Lower lobe of right lung (tissue), 2 donors: Measurements from ENCODE around the gene YARS1. TPM values are rescaled to one million over a fixed set of nuclear protein-coding genes. Genes with fewer than 3 reads are reported as not detected.

Experiments
- ATAC-seq, 2 donors: fragments of 200-7000 bp; cut with Tn5 transposase; one replicate each; pipeline ENCODE4 v1.9.1; 2020 to 2022; ENCODE audit warnings: mild to moderate bottlenecking in 2 of 2, moderate library complexity in 2 of 2
- DNase-seq: peaks from one replicate; pipeline ENCODE4 v3.0.0-alpha.2; 2020
- H3K27ac ChIP-seq: fragments of 200-600 bp; one replicate; pipeline ENCODE4 v1.8.0; 2022
- H3K27me3 ChIP-seq: fragments of 200-600 bp; one replicate; pipeline ENCODE4 v1.8.0; 2022; ENCODE audit warnings: low read depth
- H3K36me3 ChIP-seq: fragments of 200-600 bp; one replicate; pipeline ENCODE4 v1.8.0; 2022; ENCODE audit warnings: mild to moderate bottlenecking
- H3K4me1 ChIP-seq: fragments of 200-600 bp; one replicate; pipeline ENCODE4 v1.8.0; 2022
- H3K4me3 ChIP-seq: fragments of 200-600 bp; one replicate; pipeline ENCODE4 v1.8.0; 2022; ENCODE audit warnings: mild to moderate bottlenecking
- H3K9me3 ChIP-seq: fragments of 200-600 bp; one replicate; pipeline ENCODE4 v1.8.0; 2022
- CTCF ChIP-seq: fragments of 200-600 bp; IDR thresholded peaks from one replicate; pipeline ENCODE4 v1.8.0; 2022; ENCODE audit warnings: antibody characterized with exemption, mild to moderate bottlenecking
- intact Hi-C: fragments of 100-400 bp; cut with DNase I; formaldehyde crosslinking; loops from one replicate; pipeline ENCODE4 v1.11.0; 2022
- total RNA-seq: library from RNA; stranded (reverse); fragmentation: NEBNext Ultra II Directional; extraction: Animal tissue kit (Norgen Biotek cat#: 25700); gene quantifications from one replicate; pipeline ENCODE4 v1.2.1, GENCODE V29; 2021
- donor health status: DM: no; HTN: yes; CAD: no; lungs with severe emphysema.

Gene YARS1
- total RNA-seq, 1 donor from 2014 or later: 96.7 TPM

GRCh38 chr1:32754317-32755097 is 62.7 kb downstream of the YARS1 start:
- DNase-seq (peak; percentile 63), ATAC-seq (peak; percentile 17 to 33)
- Histone ChIP-seq H3K4me1 (peaks cover 36% of the 10 kb centered on the region), H3K27ac (peak overlapping the region; percentile 66), H3K27me3 (no peaks in the 10 kb centered on the region), H3K36me3 (no peaks in the 10 kb centered on the region), H3K9me3 (no peaks in the 10 kb centered on the region), H3K4me3 (peak overlapping the region; percentile 64)
- no peak for TF ChIP-seq CTCF
- intact Hi-C loops: no loop called here

GRCh38 chr1:32753532-32754316 is 63.4 kb downstream of the YARS1 start:
- TF ChIP-seq CTCF: no peak
- Histone ChIP-seq H3K27me3 (no peaks in the 10 kb centered on the region), H3K36me3 (no peaks in the 10 kb centered on the region), H3K27ac (peak overlapping the region; percentile 66), H3K9me3 (no peaks in the 10 kb centered on the region), H3K4me1 (peaks cover 31% of the 10 kb centered on the region), H3K4me3 (peak overlapping the region; percentile 64)
- DNase-seq: peak; percentile 82
- intact Hi-C loops: no loop called here
- ATAC-seq: peak; percentile 89 to 94

GRCh38 chr1:32749771-32750170 is 67.4 kb downstream of the YARS1 start:
- no peak overlapping the region for H3K27ac ChIP-seq
- TF ChIP-seq CTCF: no peak
- H3K4me3 ChIP-seq: no peak overlapping the region
- no peaks in the 10 kb centered on the region for H3K27me3 ChIP-seq
- H3K4me1 ChIP-seq: peaks cover 15% of the 10 kb centered on the region
- H3K9me3 ChIP-seq: no peaks in the 10 kb centered on the region
- DNase-seq (no peak), ATAC-seq (no peak)
- no peaks in the 10 kb centered on the region for H3K36me3 ChIP-seq
- intact Hi-C loops: no loop called here

- Histone ChIP-seq H3K27me3 (no peaks in the 10 kb centered on the region), H3K4me1 (peaks cover 11% of the 10 kb centered on the region), H3K4me3 (no peak overlapping the region), H3K9me3 (no peaks in the 10 kb centered on the region), H3K36me3 (no peaks in the 10 kb centered on the region), H3K27ac (no peak overlapping the region)
- ATAC-seq (no peak), DNase-seq (no peak)
- intact Hi-C loops: no loop called here
- TF ChIP-seq CTCF: no peak
Measured at GRCh38 chr1:32749332-32749731, 67.8 kb downstream of the YARS1 start.

- Histone ChIP-seq H3K36me3 (no peaks in the 10 kb centered on the region), H3K27ac (no peak overlapping the region), H3K4me1 (peaks cover 10% of the 10 kb centered on the region), H3K27me3 (no peaks in the 10 kb centered on the region), H3K9me3 (no peaks in the 10 kb centered on the region), H3K4me3 (no peak overlapping the region)
- intact Hi-C loops: no loop called here
- no peak for TF ChIP-seq CTCF
- no peak for DNase-seq
- no peak for ATAC-seq
Measured at GRCh38 chr1:32748926-32749325, 68.2 kb downstream of the YARS1 start.
